ENCODE results near the gene MLH1.
"Not testable (repeated sequence)": the region's sequence is repeated elsewhere in the genome, so short reads cannot be mapped to it uniquely, and the experiment has no call there.

Gene MLH1

DNA sequence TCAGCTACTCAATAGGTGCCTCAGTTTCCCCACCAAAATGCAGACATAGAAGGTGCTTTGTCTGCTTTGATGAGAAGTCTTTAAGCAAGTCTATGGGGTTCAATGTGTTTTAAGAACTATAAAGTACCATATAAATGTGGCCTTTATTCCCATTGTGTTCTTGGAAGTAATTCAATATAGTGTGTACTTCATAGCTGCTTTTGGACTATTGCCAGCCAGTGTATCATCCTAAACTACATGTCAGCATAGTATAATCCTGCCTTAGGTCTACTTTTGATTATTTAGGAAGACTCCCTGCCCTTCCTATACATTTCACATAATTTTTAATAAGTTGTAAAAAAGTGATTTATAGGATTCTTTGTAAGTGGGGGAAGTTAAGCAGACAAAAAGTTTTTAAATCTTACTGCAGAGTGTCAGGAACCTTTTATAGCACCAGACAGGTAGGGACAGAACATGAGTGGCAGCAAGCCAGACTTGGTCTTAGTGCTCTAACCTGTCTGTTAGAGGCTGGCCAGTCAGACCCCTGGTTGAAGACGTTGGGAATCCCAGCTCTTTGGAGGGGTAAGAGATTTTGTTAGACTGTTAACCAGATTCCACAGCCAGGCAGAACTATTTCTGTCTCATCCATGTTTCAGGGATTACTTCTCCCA lies 48.4 kb downstream of the MLH1 start:
- H3K27ac Mint-ChIP-seq = no peak overlapping the region
- DNase-seq (no peak), ATAC-seq (no peak)
- no peaks in the 10 kb centered on the region for H3K27me3 Mint-ChIP-seq
- H3K4me3 Mint-ChIP-seq = no peak overlapping the region
- H3K4me1 Mint-ChIP-seq = no peaks in the 10 kb centered on the region
- H3K9me3 Mint-ChIP-seq = peaks cover 0 to 3% of the 10 kb centered on the region in 2 donors

DNA sequence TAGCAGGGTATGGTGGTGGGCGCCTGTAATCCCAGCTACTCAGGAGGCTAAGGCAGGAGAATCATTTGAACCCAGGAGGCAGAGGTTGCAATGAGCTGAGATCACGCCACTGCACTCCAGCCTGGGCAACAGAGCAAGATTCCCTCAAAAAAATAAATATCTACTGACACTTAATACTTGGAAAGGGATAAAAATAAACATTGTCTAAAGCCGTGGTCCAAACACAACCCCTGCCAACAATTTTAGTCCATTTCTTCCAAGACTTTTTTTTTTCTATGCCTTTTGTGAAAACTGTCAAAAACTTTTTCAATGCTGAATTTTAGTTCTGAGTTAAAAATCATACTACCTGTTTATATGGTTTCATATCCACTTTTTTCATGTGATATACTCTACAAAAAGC lies 49.4 kb downstream of the MLH1 start:
- H3K27ac Mint-ChIP-seq, H3K4me3 Mint-ChIP-seq, DNase-seq, H3K4me1 Mint-ChIP-seq, H3K9me3 Mint-ChIP-seq, ATAC-seq, H3K27me3 Mint-ChIP-seq: not testable (repeated sequence)

DNA sequence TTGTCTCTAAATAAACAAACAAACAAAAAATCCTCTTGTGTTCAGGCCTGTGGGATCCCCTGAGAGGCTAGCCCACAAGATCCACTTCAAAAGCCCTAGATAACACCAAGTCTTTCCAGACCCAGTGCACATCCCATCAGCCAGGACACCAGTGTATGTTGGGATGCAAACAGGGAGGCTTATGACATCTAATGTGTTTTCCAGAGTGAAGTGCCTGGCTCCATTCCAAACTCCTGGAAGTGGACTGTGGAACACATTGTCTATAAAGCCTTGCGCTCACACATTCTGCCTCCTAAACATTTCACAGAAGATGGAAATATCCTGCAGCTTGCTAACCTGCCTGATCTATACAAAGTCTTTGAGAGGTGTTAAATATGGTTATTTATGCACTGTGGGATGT lies 57.0 kb downstream of the MLH1 start:
- ATAC-seq (no peak), DNase-seq (no peak)
- Mint-ChIP-seq H3K27ac (peak overlapping the region; percentile 33 to 76), H3K4me3 (no peak overlapping the region), H3K9me3 (no peaks in the 10 kb centered on the region), H3K27me3 (no peaks in the 10 kb centered on the region), H3K4me1 (peaks cover 16% of the 10 kb centered on the region)

DNA sequence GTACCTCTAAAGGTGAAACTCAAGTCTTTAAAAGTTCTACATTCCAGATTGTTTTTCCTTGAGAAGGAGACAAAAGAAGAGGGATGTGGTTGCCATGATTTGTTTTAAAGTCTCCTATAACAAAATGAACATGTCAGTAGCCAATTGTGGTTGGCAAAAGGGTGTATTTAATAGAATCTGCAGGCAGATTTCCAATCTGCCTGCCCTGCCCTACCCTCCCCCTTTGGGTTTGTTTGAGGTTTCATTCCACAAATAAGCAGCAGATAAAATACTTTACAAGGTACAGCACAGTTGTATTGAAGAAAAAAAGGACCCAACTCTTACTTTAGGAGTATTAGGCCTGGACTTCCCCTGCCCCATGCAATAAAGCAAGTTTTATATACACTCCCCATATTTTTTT lies 59.5 kb downstream of the MLH1 start:
- ATAC-seq (no peak), DNase-seq (no peak)
- Mint-ChIP-seq H3K9me3 (no peaks in the 10 kb centered on the region), H3K27ac (no peak overlapping the region), H3K4me1 (peaks cover 16% of the 10 kb centered on the region), H3K27me3 (no peaks in the 10 kb centered on the region), H3K4me3 (no peak overlapping the region)

DNA sequence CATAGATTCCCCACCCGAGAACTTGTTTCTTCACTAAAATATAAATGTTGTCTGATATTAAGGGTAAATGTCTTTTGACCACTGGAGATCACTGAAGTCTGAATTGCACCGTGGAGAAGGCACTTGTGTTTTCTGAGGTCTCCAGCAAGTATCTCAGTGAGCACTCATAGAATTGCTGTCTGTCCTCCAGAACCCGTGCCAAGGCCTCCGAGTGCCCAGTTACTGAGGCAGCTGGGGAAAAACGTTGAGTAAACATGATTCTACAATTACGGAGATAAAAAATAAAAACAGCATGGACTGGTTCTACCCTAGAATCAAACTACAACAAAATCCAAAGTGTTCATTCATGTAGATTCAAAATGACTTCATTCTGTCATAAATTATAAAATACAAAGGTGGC lies 60.0 kb downstream of the MLH1 start:
- no peak overlapping the region for H3K4me3 Mint-ChIP-seq
- no peaks in the 10 kb centered on the region for H3K27me3 Mint-ChIP-seq
- H3K27ac Mint-ChIP-seq = no peak overlapping the region
- peaks cover 16% of the 10 kb centered on the region for H3K4me1 Mint-ChIP-seq
- H3K9me3 Mint-ChIP-seq = no peaks in the 10 kb centered on the region
- ATAC-seq (no peak), DNase-seq (no peak)

DNA sequence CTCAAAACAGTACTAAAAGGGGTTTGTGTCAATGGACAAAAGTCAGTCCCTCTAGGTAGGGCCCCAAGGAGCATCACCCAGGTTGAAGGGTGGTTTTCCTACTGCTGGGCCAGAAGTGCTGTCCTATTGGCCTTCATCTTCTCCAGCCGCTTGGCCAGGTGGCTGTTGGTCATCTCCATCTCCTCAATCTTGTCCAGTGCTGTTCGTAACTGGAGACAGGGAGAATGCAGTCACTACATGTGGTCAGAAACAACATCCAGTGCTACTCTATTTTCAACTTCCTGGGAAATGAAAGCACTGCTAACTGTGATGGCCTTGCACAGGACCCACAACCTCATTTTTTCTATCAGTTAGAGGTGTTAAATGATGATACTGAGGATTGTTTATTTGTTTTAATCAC lies 60.4 kb downstream of the MLH1 start:
- DNase-seq (no peak), ATAC-seq (no peak)
- H3K27me3 Mint-ChIP-seq = no peaks in the 10 kb centered on the region
- H3K4me3 Mint-ChIP-seq = no peak overlapping the region
- no peaks in the 10 kb centered on the region for H3K9me3 Mint-ChIP-seq
- H3K4me1 Mint-ChIP-seq = peaks cover 16% of the 10 kb centered on the region
- H3K27ac Mint-ChIP-seq = peak overlapping the region; percentile 34 to 85

DNA sequence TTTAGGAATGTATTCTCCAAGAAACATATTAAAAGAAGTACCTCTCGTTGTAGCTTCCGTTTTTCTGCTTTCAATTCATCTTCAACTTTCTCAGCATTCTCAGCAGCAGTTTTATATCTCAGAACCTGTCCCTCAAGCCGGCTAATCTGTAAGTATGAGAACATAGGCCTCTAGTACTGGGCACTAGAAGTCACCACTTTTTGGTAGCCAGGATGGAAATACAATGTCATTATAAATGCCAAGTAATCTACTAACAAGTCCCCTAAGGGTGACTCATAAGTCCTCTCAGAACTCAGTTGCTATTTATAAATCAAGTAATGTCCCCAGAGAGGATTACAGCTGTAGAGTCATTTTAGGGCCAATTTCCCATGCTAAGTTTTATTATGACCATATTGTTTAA lies 61.1 kb downstream of the MLH1 start:
- Mint-ChIP-seq H3K27me3 (no peaks in the 10 kb centered on the region), H3K27ac (peak overlapping the region; percentile 34 to 85), H3K4me3 (no peak overlapping the region), H3K4me1 (peaks cover 16% of the 10 kb centered on the region), H3K9me3 (no peaks in the 10 kb centered on the region)
- DNase-seq = no peak
- ATAC-seq = peak; percentile 94

DNA sequence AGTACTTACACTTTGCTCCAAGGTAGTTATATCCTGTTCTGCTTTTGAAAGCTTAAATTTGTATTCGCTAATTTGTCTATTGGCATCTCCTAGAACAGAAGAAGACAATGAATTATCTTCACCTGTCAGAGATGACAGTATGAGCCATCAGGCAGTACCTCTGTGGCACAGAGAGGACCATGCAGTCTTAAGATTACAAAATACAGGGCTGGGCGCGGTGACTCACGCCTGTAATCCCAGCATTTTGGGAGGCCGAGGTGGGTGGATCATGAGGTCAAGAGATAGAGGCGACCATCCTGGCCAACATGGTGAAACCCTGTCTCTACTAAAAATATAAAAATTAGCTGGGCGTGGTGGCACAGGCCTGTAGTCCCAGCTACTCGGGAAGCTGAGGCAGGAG lies 61.8 kb downstream of the MLH1 start:
- H3K27me3 Mint-ChIP-seq, H3K4me3 Mint-ChIP-seq, H3K9me3 Mint-ChIP-seq, DNase-seq, ATAC-seq: not testable (repeated sequence)
- Mint-ChIP-seq H3K4me1 (peaks cover 16% of the 10 kb centered on the region), H3K27ac (peak overlapping the region in 1 of 2 donors; percentile 55)

DNA sequence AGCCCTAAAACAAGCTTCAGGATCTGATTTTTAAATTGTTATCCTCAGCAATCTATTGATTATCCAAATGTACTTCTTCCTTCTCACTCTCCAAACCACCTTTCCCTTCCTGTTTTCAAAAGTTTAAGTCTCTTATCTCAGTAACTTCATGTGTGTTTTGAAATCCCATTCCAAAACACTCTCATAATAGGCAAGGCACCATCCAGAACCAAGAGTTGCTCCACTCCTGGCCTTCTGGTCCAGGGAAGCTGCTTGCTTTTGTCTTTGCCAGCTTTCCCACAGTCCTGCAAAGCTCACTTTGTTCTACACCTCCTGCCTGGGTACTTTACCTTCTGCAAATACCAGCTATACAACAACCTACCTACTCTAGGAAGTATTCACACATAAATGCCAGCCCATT lies 63.5 kb downstream of the MLH1 start:
- Mint-ChIP-seq H3K27ac (peak overlapping the region in 1 of 2 donors; percentile 21), H3K4me3 (no peak overlapping the region), H3K27me3 (no peaks in the 10 kb centered on the region), H3K9me3 (no peaks in the 10 kb centered on the region), H3K4me1 (peaks cover 16% of the 10 kb centered on the region)
- DNase-seq (no peak), ATAC-seq (no peak)

DNA sequence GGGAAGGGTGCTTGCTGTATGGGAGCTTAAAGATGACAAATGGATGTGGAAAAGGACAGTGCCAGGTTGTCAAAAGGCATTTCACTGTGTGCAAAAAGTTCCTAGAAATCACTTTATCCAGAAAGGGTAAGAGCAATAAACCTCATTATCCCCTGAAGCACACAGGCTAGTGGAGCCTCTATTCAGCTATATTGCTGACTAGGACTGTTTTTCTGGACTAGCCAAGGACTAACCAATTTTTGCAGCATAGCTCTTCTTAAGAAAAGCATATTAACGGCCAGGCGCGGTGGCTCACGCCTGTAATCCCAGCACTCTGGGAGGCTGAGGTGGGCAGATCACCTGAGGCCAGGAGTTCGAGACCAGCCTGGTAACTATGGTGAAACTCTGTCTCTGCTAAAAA lies 64.8 kb downstream of the MLH1 start:
- ATAC-seq = no peak
- Mint-ChIP-seq H3K27ac (no peak overlapping the region), H3K9me3 (no peaks in the 10 kb centered on the region), H3K4me1 (peaks cover 16% of the 10 kb centered on the region), H3K4me3 (no peak overlapping the region), H3K27me3 (no peaks in the 10 kb centered on the region)
- DNase-seq = no peak

DNA sequence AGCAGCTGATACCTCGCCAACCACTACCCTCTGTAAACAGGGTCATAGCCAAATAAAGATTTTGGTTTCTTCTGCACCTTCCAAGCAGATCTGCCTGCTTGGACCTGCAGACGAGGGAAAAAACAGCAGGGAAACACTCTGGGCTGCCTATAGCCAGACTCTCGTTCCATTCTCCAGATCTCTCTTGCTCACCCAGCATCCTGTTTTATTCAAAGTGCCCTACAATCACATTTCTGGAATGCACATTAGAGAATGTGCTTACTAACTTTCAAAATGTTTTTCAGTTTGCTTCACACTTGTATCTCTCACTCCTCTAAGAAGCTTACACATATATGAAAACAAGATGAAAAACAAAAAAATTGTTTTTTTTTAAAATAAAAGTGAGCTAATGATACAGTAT lies 71.4 kb downstream of the MLH1 start:
- no peak overlapping the region for H3K27ac Mint-ChIP-seq
- no peaks in the 10 kb centered on the region for H3K27me3 Mint-ChIP-seq
- no peaks in the 10 kb centered on the region for H3K4me1 Mint-ChIP-seq
- H3K9me3 Mint-ChIP-seq = no peaks in the 10 kb centered on the region
- no peak overlapping the region for H3K4me3 Mint-ChIP-seq
- no peak for ATAC-seq
- DNase-seq = no peak

DNA sequence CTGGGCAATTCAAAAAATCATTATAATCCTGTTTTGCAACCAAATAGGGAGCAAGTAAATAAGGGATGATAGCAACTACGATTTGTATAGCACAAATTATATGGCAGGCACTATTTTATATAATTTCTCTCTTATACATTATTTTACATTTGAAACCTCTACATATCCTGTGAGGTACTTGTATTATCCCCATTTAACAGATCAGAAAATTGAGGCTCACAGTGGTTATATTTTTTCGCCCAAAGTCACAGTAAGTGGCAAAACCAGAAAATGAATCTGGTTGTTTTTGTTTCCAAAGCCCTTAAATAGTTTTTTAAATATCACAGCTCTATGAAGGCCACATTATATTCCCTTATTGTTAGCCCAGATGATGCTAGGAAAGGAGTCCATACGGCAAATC lies 74.3 kb downstream of the MLH1 start:
- H3K4me3 Mint-ChIP-seq = no peak overlapping the region
- H3K27ac Mint-ChIP-seq = no peak overlapping the region
- DNase-seq = no peak
- peaks cover 5% of the 10 kb centered on the region for H3K4me1 Mint-ChIP-seq
- no peaks in the 10 kb centered on the region for H3K27me3 Mint-ChIP-seq
- ATAC-seq = no peak
- H3K9me3 Mint-ChIP-seq = no peaks in the 10 kb centered on the region

DNA sequence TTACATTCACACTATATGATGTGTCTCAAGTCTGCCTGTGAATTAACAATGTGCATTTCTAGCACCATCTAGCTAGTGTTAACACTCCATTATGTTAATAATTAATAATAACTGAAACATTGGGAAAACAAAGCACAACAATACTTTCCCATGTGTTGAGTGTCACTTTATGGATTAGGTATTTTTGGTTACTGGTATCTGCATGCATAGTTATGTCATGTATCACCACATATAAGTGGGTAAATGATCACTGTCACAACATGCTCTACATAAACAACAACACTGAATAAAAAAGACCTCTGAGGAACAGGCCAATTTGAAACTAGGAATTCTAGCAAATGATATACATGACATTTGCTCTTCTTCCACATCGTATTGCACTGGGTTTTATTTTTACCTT lies 74.7 kb downstream of the MLH1 start:
- Mint-ChIP-seq H3K4me1 (peaks cover 10% of the 10 kb centered on the region), H3K4me3 (no peak overlapping the region), H3K9me3 (no peaks in the 10 kb centered on the region), H3K27me3 (no peaks in the 10 kb centered on the region), H3K27ac (no peak overlapping the region)
- ATAC-seq (no peak), DNase-seq (no peak)

DNA sequence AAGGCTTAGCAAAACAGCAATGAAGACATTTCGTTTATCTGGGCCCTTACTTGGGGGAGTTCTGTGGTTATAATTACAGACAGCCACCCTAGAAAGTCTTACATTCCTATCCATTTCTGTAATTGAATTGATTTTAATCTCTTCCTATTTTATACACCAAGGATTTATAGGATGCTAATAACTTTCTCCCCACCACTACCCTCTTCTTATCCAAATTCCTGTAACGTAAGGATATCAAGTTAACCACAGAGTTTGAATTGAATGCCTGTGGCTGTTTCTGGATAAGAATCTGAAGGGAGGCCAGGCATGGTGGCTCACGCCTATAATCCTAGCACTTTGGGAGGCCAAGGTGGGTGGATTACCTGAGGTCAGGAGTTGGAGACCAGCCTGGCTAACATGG lies 78.6 kb downstream of the MLH1 start:
- Mint-ChIP-seq H3K27ac (no peak overlapping the region), H3K27me3 (no peaks in the 10 kb centered on the region), H3K9me3 (no peaks in the 10 kb centered on the region), H3K4me3 (no peak overlapping the region), H3K4me1 (peaks cover 25% of the 10 kb centered on the region)
- no peak for DNase-seq
- no peak for ATAC-seq

DNA sequence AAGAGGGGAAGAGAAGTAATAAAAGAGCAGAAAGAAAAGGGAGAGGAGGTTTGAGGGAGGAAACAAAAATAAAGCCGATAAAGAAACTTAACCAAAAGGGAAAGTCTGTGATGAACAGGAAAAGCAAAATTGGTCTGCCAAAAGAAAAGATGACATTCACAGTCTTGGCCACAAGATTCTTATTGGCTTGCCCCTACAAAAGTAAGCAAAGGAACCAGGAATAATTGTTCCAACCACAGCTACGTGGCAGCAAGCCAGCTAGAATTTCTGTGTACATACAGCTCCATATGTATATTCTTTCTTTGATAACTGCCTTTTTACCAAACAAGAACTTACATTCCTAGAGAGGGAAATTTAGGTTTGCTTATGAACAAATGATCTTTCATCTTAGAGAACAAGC lies 79.6 kb downstream of the MLH1 start:
- peak overlapping the region; percentile 2 to 34 for H3K4me3 Mint-ChIP-seq
- H3K4me1 Mint-ChIP-seq = peaks cover 25% of the 10 kb centered on the region
- no peaks in the 10 kb centered on the region for H3K9me3 Mint-ChIP-seq
- DNase-seq (no peak), ATAC-seq (no peak)
- no peaks in the 10 kb centered on the region for H3K27me3 Mint-ChIP-seq
- H3K27ac Mint-ChIP-seq = no peak overlapping the region

DNA sequence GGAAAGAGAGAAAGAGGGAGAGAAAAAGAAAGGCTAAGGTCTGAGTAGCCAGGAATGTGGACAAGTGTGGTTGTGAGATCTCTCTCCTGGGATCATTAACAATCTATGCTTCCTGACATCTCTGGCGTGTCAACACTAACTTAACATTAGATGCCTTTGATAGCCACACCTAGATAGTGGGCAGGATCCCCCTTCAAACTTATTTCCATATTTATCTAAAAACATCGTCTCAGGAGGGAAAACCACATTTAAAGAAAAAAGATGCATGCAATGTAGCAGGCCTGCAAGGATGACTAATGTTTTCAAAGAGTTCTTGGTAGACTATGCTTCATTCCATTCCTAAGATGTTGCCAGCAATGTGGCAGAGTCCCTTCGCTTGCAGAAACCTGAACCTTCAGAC lies 80.9 kb downstream of the MLH1 start:
- peak; percentile 43 for ATAC-seq
- no peak for DNase-seq
- Mint-ChIP-seq H3K4me1 (peaks cover 25% of the 10 kb centered on the region), H3K4me3 (no peak overlapping the region), H3K27ac (no peak overlapping the region), H3K27me3 (no peaks in the 10 kb centered on the region), H3K9me3 (no peaks in the 10 kb centered on the region)

DNA sequence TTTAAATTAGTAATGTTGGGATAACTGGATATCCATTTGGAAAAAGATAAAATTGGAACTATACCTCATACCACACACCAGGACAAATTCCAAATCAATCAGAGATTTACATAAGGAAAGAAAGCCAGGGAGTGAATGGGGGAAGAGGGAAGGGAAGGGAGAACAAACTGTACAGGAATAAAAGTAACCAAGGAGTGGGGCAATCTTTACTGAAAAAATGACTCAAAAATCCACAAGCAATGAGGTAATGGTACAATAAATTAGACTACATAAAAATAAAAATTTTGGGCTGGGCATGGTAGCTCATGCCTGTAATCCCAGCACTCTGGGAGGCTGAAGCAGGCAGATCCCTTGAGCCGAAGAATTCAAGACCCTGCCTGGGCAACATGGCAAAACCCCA lies 82.6 kb downstream of the MLH1 start:
- Mint-ChIP-seq H3K4me3 (no peak overlapping the region), H3K4me1 (peaks cover 25% of the 10 kb centered on the region), H3K27me3 (no peaks in the 10 kb centered on the region), H3K9me3 (no peaks in the 10 kb centered on the region), H3K27ac (no peak overlapping the region)
- DNase-seq = no peak
- no peak for ATAC-seq
